Activated gamma-delta T cell treated with Interleukin-2 at 50 U/mL for 16 hours (primary cell): ENCODE data around the gene PAWR.
"Not testable (repeated sequence)": the region's sequence is repeated elsewhere in the genome, so short reads cannot be mapped to it uniquely, and the experiment has no call there.

ENCODE experiments used
- DNase-seq: peaks from one replicate; pipeline ENCODE4 v3.0.0-alpha.2; 2020

Gene PAWR

DNA sequence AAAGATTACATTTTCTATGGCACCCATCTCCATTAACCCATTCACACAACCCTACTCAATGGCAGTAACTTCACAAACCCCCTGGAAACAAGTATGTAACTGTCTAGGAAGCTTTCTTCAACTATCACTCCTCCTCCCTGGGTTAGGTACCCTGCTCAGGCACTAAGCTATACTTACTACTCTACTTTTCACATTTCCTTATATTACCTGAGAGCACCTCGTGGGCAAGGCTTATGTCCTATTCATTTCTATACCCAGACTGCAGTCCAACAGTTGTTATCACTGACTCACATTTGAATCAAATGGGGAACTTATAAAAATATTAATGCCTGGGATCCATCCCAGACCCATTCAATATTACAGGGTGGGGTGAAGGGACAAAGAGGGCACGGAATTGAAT, 4.6 kb downstream of the PAWR start:
- DNase-seq = no peak

DNA sequence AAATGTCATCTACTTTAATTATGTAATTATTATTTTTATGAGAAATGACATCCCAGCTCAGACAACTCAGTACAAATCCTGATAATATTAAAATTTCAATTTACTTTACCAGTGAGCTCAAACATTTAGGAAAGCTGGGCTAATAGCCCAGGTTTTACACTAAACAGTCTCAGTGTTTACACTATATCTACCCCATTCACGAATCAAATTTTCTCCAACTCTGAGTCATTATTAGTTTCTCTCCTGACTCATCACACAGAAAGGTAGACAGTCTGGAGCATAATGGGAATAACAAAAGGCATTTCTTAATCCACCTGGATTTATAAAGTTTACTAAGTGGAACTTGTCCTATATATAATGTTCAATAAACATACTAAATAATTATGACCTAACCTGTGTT, 5.7 kb downstream of the PAWR start:
- DNase-seq = no peak

DNA sequence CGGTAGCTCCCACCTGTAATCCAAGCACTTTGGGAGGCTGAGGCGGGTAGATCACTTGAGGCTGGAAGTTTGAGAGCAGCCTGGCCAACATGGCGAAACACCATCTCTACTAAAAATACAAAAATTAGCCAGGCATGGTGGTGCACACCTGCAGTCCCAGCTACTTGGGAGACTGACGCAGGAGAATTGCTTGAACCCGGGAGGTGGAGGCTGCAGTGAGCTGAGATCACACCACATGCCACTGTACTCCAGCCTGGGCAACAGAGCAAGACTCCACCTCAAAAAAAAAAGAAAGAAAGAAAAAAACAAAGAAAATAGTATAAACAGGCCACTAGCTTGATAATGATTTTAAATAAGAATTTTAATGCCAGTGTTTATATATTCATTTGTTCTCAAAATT, 6.4 kb downstream of the PAWR start:
- DNase-seq = not testable (repeated sequence)

DNA sequence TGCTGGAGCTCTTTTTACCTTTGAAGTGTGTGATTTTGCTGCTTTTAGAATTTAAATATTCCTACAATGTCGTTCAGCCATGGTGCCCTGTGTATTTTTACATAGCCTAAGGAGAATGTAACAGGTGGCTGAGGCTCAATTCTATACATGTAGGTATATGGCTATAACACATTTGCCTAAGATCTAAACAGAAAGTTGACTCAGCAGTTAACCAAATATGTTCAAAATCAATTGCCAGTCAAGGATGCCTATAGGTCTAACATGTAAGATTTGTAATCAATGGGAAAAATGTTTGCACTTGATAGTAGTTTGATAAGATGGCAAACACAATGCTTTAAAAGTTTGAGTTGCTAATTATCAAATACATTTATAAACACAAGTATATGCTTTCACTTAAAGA, 8.2 kb downstream of the PAWR start:
- DNase-seq = no peak

DNA sequence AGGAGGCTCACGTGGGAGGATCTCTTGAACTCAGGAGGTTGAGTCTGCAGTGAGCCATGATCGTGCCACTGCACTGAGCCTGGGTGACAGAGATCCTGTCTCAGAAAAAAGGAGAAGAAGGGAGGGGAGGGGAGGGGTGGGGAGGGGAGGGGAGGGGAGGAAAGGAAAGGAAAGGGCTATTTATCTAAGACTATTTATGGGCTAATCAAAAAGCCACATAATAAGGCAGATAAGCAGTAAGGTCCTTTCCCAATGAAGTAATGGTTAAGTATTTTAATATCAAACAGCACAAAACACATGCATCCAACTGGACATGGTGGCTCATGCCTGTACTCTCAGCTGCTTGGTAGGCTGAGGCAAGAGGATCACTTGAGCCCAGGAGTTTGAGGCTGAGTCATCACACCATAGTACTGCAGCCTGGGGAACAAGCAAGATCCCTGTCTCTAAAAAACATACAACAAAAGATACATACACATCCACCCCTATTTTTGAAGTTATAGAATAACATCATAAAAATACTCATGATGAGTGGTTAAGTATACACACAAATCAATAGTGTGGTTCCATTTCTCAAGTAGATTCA, 9.7 kb downstream of the PAWR start:
- DNase-seq = no peak

DNA sequence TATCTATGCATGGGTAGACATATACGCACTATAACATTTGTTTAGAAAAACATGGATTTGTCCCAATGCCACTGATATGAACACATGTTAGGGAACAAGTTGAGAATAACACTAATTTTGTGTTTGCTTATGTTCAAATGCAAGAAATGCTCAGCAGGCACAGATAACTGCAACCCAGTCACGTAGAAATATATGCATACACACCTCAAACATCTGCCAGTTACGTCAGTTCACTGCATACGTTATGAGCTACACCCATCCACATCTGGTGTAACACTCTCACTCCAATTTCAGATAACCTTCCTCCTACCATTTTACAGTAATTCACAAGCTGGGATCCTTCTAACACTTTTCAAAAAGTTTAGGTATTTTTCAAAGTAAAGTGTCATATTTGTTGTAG, 10.7 kb downstream of the PAWR start:
- DNase-seq = no peak

DNA sequence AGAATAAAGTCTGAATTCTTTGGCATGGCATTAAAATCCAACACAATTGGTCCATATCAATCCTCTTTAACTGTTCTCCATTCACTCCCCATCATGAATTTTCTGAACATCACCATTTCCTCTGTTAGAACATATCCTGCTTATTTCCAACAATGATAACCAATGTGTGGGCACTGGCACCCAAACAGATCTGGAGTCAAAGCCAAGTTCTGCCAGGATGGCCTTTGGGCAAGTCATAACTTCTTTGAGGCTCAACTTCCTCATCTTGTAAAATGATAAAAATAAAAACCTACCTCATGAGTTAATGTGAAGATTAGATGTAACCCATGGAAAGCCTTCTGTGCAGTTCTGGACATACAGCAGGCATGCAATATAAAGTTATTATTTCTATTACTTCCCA, 12.5 kb downstream of the PAWR start:
- DNase-seq = no peak

DNA sequence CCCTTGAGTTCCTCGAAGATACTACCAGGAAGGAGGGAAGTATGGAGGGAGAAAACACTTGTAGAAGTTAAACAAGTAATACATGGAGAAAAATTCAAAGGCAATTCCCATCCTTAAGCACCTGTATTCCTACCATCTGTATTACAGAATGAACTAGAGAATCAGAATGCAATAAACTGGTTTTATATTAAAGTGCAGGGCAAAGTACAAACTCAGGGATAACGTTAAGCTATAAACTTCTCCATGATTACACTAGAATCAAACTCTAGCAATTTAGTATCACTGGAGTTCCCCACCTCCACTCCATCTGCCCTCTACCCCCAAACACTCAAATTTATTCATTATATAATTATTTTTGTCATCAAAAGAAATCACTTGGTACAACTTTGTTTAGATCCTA, 13.1 kb downstream of the PAWR start:
- no peak for DNase-seq

DNA sequence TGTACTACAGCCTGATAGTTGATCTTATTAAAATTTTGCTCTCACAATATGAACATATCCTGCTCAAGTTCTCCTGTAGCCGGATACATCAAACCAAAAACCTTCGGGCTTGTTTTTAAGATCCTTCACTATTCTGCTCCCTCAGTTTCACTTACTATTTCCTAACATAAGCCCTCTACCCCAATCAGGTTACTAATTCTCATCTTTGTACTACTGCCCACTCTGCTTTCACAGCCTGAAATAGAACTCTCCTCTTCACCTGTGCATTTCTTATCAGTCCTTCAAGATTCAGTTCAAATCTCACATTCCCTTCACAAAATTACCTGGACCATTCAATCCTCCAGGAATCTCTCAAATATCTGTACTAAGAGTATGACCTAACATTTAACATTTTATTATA, 14.2 kb downstream of the PAWR start:
- DNase-seq = no peak

DNA sequence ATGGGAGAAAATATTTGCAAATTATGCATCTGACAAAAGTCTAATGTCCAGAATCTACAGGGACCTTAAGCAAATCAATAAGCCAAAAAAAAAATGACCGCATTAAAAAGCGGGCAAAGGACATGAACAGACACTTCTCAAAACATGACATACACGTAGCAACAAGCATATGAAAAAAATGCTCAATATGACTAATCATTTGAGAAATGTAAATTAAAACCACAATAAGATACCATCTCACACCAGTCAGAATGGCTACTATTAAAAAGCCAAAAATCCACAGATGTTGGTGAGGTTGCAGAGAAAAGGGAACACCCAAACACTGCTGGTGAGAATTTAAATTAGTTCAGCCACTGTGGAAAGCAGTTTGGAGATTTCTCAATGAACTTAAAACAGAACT, 16.1 kb downstream of the PAWR start:
- no peak for DNase-seq

DNA sequence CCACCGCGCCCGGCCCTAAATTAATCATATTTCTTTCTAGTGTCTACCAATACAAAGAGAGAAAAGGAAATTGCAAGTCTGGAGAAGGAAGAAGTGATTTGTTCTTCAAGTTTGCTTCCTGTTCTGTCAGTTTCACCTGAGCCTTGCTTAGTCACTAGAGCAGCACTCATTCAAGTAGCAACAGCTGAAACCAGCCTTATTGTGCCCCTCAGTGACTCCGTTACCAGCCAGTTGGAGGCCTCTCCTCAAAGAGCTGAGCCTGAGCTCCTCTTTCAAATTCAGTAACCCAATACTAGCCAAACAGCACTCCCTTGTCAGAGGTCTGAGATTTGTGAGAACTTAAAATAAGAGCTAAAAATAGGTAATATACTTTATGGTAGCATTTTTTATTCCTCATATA, 17.4 kb downstream of the PAWR start:
- DNase-seq = no peak

DNA sequence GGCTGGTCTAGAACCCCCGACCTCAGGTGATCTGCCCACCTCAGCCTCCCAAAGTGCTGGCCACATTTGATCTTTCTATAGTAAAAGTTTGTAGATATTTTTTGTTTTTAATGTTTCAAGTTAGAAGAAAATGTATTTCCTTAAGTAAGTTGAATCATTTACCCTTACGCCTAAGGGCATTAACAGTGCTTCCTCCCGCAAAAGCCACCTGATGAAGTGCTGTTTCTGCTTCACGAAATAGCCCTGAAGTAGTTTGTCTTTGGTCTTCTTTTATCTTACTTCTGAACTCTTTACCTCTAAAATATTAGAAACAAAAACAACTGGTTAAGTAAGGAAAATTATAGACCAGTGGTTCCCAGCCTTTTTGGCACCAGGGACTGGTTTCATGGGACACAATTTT, 22.7 kb downstream of the PAWR start:
- DNase-seq = no peak

DNA sequence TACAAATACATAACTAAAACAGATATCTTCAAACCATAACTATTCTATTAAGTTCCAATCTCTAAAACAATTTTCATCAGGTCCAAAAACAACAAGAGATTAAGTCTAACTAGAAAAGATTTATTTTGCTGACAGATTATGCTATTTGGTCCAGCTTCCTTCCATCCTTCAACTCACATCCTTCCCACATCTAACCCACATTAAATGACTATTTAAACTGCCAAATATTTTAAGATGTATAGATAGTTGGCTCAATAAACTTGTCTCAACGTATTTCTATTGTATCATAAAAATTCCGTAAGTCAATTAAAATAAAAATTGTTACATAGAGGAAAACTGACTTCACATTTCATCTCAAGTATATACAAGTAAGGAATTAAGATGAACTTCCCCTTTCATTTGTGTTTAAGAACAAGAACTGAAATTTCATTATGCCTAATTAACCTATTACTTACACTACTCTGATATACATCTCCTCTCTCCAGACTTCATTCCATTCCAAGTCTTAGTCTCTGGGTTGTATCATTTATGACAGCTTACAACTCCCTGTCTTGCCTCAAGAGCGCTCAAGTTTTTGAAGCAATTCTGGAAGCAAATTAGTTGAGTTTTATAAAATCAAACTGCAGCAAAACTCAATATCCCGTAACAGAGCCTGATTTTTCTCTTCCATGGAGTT, 25.4 kb downstream of the PAWR start:
- DNase-seq = no peak

DNA sequence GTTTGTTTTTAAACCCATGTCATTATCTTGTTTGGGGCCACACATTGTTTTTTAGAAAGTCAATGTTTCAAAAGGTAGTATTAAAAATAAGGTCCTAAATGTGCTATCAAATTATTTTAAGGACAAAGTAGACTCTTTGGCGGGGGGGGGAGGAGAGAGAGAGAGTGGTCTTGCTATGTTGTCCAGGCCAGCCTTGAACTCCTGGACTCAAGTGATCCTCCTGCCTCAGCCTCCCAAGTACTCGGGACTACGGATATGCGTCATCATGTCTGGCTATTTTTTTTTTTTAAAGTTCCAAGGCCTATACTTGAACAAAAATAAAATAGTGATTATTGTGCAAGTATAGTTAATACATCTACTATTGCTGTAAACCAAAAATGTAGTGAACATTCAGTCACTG, 26.2 kb downstream of the PAWR start:
- no peak for DNase-seq

DNA sequence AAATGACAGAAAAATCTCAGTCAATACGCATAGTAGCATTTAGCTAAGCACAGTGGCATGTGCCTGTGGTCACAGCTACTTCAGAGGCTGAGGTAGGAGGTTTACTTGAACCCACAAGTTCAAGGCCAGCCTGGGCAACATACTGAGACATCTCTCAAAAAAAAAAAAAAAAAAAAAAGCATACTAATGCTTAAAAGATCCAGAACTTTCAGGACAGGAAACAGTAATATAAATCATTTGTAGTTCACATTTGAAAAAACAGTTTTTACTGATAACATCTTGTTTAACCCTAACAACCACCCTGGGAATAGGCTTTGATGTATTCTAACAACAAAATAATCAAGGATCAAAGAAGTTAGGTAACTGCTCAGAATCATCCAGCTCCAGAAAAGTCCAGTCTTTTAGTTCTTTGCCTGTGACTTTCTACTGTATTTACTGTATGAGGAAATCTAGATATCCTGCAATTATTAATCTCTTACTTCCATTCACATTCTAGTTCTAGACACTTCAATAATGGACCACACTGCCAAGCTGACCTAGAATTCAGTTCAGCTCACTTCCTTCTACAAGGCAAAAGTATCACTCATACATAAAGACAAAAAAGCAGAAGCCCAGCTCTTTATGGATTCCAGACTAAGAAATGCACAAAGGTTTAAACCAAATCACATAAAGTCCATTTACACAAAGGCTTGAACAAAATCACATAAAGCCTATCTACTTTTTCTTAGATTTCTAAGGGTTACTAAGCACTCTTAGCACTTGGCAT, 28.5 kb downstream of the PAWR start:
- DNase-seq = no peak

DNA sequence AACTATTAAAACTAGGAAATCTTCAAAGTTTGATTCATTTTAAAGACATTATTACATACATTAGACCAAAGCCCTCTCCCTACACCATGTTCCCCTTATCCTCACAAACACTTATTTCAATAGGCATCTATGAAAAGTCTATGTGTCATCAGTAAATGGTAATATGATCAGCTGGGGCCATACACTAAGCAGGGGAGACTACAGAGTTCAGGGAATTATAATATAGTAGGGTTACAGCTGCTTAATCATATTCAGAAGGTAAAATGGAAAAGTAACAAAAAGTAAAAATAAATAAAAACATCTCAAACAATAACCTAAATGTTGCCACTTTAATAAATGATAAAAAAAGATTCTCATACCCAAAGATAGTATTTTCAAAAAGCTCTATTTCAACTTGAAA, 29.1 kb downstream of the PAWR start:
- DNase-seq = no peak

DNA sequence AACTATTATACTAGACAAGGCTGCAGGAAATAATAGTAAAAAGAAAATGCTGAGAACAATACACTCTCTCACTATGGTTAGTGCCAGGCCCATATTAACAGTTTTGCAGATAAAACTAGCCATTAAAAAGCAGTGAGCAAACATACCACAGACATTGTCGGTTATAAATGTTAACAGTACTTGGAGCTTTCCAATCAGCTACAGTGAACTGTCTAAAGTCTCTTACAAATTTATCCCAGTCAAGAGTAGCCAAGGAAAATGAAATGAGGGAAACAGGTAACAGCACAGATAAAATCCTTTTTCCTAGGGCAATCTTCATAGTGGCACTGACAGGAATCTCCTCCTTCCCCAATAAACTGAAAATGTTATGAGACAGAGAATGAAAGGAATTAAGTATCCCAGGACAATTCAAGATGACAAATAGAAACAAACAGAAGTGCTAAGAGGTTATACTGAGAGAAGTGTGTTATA, 30.8 kb downstream of the PAWR start:
- DNase-seq = no peak

DNA sequence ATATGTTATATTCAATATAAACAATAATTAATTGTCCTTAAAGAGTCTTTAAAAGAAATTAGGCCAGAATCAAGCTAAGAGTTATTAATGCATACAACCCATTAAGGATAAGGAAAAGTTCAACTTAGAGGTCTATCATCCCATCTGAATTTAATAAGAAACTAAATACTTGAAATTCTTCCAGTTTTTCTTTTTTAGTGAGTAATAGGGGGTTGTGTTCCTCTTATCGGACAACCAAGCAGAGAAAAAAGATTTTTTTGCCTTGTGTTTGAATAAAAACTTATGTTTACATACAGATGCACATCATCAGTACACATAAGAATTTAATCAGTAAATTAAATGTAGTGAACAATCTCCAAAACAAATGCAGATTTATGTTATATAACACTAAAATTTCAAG, 32.5 kb downstream of the PAWR start:
- DNase-seq = no peak

DNA sequence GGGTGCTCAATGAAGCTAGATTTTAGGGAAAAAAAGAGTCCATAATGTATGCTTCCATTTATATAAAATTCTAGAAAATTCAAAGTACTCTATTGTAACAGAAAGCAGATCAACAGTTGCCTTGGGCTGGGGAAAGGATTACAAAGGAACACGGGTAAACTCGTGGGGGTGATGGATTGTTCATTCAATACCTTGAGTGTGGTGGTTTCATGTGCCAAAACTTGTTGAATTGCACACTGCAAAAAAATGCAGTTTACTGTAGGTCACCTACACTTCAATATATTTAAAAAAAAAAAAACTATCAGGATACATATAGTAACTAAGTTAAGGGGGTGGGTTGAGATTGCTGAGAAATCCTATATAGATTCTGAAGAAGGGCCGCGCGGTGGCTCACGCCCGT, 33.6 kb downstream of the PAWR start:
- no peak for DNase-seq

DNA sequence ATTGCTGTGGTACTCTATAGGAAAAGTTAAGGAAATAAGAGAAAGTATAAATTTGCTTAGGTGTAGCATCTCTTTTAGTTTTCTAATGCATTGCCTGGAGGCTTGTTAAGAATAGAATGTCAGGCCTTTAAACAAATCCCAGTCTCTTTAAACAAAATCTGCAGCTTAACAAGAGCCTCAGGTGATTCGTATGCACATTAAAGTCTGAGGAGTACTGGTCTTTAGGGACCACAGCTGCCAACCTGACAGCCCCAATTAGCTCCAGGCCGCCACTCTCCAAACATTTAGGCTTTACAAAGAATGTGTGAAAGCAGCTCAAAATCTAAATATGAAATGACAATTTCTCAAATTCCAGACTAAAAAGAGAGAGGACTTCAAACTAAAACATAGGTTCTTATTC, 35.7 kb downstream of the PAWR start:
- DNase-seq = no peak

DNA sequence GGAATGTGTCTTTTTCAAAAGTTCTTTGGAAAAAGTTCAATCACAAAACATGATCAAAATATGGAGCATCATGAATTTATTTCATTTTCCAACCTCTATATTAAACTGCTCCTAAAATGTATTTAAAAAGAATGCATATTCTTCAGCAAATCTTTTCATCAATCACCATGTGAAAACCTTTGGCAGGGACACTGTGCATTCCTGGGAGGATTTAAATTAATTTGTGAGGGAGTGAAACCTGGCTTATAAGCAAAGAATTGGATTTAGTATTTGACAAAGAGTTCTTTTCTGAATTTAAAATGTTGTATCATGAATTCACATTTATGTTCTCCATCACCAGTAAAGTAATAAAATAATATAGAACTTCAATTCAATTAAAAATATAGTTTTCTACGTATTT, 38.2 kb downstream of the PAWR start:
- no peak for DNase-seq

DNA sequence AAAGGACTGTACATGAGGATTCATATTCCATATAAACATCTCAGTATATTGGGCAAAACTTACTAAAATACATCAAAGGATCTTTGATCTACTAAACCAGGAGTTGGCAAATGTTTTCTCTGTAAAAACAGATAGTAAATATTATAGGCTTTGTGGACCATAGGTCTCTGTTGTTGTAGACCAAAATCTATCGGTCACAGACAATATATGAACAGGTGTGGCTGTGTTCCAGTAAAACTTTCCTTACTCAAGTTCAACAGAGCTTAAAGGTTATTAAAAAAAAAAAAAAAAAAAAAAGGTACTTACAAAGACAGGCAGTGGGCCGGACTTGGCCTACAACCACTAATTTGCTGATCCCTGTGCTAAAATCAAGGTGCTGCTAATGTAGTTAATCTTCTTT, 40.3 kb downstream of the PAWR start:
- no peak for DNase-seq

DNA sequence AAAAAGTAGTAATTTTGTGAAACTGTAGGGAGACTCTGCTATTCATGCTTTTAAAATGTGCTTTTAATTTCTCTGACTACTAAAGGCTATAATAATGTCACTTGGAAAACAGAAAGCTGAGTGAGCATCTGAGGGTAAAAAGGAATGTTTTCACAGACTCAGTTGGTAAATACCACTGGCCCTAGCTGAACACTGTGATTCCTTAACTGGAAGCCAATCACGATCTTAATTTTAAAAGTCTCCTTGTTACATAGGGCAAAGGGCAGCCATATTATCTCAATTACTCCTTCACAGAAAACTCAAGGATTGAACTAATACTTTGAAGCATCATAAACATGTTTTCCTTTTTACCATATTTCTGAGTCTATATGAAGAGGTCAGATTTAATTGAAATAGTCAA, 41.9 kb downstream of the PAWR start:
- no peak for DNase-seq

DNA sequence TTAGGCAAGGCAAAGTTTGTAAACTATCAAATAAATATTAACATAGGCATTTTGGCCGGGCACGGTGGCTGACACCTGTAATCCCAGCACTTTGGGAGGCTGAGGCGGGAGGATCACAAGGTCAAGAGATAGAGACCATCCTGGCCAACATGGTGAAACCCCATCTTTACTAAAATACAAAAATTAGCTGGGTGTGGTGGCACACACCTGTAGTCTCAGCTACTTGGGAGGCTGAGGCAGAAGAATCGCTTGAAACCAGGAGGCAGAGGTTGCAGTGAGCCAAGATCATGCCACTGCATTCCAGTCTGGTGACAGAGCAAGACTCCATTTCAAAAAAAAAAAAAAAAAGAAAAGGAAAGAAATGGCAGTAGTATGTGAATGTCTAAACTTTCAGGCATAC, 43.9 kb downstream of the PAWR start:
- not testable (repeated sequence) for DNase-seq

DNA sequence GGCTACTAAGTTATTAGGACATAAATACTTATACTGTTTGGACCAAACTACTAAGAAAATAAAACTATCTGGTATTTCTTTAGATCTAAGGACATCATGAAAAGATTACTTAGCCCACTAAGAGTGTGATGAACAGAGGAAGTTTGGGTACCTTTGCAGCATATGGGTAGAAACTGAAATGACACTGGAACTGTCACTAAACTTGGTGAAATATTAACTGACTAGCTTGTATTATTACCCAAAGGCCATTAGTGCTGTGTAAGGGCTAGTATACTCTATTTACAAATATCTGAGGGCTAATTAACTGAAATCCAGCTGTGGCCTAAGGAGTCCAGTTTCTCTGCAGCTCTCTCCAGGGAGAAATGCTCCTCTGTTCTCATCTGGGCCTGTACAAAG, 45.5 kb downstream of the PAWR start:
- DNase-seq = no peak
